Thyroid gland (tissue), 4 donors: ENCODE results near the gene TEK. TPM values are rescaled to one million over a fixed set of nuclear protein-coding genes. Genes with fewer than 3 reads are reported as not detected.

Experiments used
- DNase-seq, 2 donors: peaks; one replicate each; pipeline ENCODE4 v3.0.0-alpha.2; 2019
- H3K27ac ChIP-seq, 3 donors: fragments of 200-600 bp; sonication (generic); 1 replicate in 2 of 3; 2 replicates in 1 of 3; pipeline ENCODE4 v1.5.1; 2016 to 2019; ENCODE audit warnings: mild to moderate bottlenecking in 1 of 3, moderate library complexity in 1 of 3
- H3K27me3 ChIP-seq: fragments of 200-600 bp; sonication (generic); one replicate; pipeline ENCODE4 v1.5.1; 2019
- H3K36me3 ChIP-seq, 2 donors: fragments of 200-600 bp; sonication (generic); one replicate each; pipeline ENCODE4 v1.5.1; 2016 to 2019
- H3K4me1 ChIP-seq, 2 donors: fragments of 200-600 bp; sonication (generic); one replicate each; pipeline ENCODE4 v1.5.1; 2017 to 2019
- H3K4me3 ChIP-seq, 3 donors: fragments of 200-600 bp; sonication (generic); replicated peaks in 1 of 3; 1 replicate in 2 of 3; 2 replicates in 1 of 3; pipeline ENCODE4 v1.5.1; 2016; ENCODE audit warnings: mild to moderate bottlenecking in 1 of 3
- H3K9me3 ChIP-seq: fragments of 200-600 bp; sonication (generic); one replicate; pipeline ENCODE4 v1.5.1; 2017
- POLR2A ChIP-seq, 2 donors: fragments of 450-650 bp; IDR thresholded peaks; one replicate each; pipeline ENCODE4 v1.6.1; 2017; ENCODE audit warnings: antibody characterized with exemption in 2 of 2, mild to moderate bottlenecking in 2 of 2, moderate library complexity in 1 of 2
- WGBS, 2 donors: methylation state at CpG; one replicate each; pipeline ENCODE4 v1.1.5; 2017; 5-methylcytosine and 5-hydroxymethylcytosine counted together
- intact Hi-C: fragments of 100-400 bp; cut with DNase I; formaldehyde crosslinking; loops from one replicate; pipeline ENCODE4 v1.15.1; 2023
- total RNA-seq, 4 donors: library from RNA; depleted of rRNA; stranded (reverse); fragments of >200 nt; gene quantifications; one replicate each; pipeline ENCODE4 v1.2.3, GENCODE V29; 2016
- TF ChIP-seq, protein P1 (sequence below), 6 experiments: fragments of 200-600 bp in 3 of 6; fragments of 450-650 bp in 3 of 6; sonication (generic) in 3 of 6; IDR thresholded peaks; one replicate each; pipeline ENCODE4 v1.5.1; 2016 to 2019; ENCODE audit warnings: antibody characterized with exemption in 6 of 6, mild to moderate bottlenecking in 2 of 6, inconsistent platforms in 1 of 6, moderate library complexity in 1 of 6

The TEK gene
- total RNA-seq, 4 donors from 2014 or later, result 11.9 to 32.6 (median 15.9) TPM

DNA sequence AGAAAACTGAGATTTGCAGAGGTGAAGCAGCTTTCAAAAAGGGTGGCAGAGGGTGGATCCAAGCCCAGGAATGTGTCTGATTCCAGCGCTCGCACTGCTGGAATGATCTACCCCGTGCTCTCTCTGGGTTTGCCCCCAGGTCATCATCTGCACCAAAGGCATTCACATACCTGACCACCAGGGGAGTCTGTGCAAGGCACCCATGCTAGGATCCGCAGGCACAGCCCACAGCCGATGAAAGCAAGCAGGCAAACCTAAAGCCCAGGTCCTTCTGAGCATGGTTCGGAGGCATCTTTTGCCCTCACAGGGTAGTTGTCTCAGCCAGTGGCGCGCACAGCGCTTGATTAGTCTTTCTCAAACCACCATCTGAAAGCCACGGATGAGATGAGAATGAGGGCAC lies 56.6 kb downstream of the TEK start:
- Histone ChIP-seq H3K27ac (no peak overlapping the region), H3K4me1 (no peaks in the 10 kb centered on the region), H3K4me3 (no peak overlapping the region), H3K36me3 (no peaks in the 10 kb centered on the region), H3K9me3 (no peaks in the 10 kb centered on the region), H3K27me3 (no peaks in the 10 kb centered on the region)
- DNase-seq, result no peak
- intact Hi-C loops, result no loop called here
- no peak for TF ChIP-seq POLR2A (IDR thresholded peaks at IDR 0.05)
- TF ChIP-seq, protein P1, sequence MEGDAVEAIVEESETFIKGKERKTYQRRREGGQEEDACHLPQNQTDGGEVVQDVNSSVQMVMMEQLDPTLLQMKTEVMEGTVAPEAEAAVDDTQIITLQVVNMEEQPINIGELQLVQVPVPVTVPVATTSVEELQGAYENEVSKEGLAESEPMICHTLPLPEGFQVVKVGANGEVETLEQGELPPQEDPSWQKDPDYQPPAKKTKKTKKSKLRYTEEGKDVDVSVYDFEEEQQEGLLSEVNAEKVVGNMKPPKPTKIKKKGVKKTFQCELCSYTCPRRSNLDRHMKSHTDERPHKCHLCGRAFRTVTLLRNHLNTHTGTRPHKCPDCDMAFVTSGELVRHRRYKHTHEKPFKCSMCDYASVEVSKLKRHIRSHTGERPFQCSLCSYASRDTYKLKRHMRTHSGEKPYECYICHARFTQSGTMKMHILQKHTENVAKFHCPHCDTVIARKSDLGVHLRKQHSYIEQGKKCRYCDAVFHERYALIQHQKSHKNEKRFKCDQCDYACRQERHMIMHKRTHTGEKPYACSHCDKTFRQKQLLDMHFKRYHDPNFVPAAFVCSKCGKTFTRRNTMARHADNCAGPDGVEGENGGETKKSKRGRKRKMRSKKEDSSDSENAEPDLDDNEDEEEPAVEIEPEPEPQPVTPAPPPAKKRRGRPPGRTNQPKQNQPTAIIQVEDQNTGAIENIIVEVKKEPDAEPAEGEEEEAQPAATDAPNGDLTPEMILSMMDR (IDR thresholded peaks at IDR 0.05), result no peak
- WGBS, 2 donors, result 90 to 93% methylated on average over 9 to 10 of the region's 10 CpGs

DNA sequence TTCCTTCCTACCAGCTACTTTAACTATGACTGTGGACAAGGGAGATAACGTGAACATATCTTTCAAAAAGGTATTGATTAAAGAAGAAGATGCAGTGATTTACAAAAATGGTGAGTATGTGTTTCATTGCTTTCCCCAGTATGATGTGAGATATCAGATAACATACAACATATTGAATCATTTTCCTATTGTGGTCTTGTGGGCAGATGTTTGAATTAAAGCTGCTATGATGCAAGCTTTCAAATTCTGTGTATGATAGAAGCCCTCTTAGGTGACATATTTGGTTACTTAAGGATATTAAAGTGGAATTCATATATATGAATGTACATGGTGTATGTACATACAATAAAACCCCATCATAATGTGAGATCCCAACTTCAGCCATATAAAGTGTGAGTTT lies 59.5 kb downstream of the TEK start:
- no peak overlapping the region for H3K4me3 ChIP-seq
- H3K9me3 ChIP-seq, result no peaks in the 10 kb centered on the region
- WGBS, 2 donors, result 80% methylated on average over 1 of the region's 1 CpG
- no peaks in the 10 kb centered on the region for H3K36me3 ChIP-seq
- H3K27ac ChIP-seq, result no peak overlapping the region
- H3K27me3 ChIP-seq, result no peaks in the 10 kb centered on the region
- DNase-seq, result no peak
- TF ChIP-seq POLR2A (IDR thresholded peaks at IDR 0.05), result no peak
- TF ChIP-seq, protein P1 (IDR thresholded peaks at IDR 0.05), result no peak
- intact Hi-C loops, result no loop called here
- H3K4me1 ChIP-seq, result no peaks in the 10 kb centered on the region

DNA sequence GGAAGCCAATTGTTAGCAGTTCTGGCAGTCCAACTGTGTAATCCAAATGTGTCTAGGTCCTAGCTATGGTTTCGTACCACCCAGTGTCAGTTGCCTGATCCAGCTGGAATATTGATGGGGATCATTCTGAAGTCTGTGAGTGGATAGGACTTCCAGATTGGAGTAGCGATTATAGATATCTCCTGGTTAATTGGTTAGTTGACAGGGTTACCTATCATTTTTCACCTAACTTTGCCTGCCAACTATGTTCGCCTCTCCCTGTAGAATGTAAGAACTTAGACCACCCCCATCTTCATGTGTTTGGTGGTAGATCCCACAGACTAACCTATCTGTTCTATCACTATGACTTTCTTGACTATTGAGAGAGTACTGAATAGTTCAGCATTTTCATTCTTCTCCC lies 59.9 kb downstream of the TEK start:
- 98 to 100% methylated on average over 3 of the region's 3 CpGs for WGBS, 2 donors
- H3K27ac ChIP-seq, result no peak overlapping the region
- intact Hi-C loops, result no loop called here
- no peaks in the 10 kb centered on the region for H3K4me1 ChIP-seq
- H3K4me3 ChIP-seq, result no peak overlapping the region
- no peak for TF ChIP-seq POLR2A (IDR thresholded peaks at IDR 0.05)
- TF ChIP-seq, protein P1 (IDR thresholded peaks at IDR 0.05), result no peak
- H3K9me3 ChIP-seq, result no peaks in the 10 kb centered on the region
- no peak for DNase-seq
- no peaks in the 10 kb centered on the region for H3K27me3 ChIP-seq
- no peaks in the 10 kb centered on the region for H3K36me3 ChIP-seq

- Histone ChIP-seq H3K4me1 (no peaks in the 10 kb centered on the region), H3K27ac (no peak overlapping the region), H3K27me3 (no peaks in the 10 kb centered on the region), H3K4me3 (no peak overlapping the region), H3K9me3 (no peaks in the 10 kb centered on the region), H3K36me3 (no peaks in the 10 kb centered on the region)
- 82 to 85% methylated on average over 3 of the region's 3 CpGs for WGBS, 2 donors
- TF ChIP-seq, protein P1 (IDR thresholded peaks at IDR 0.05), result no peak
- TF ChIP-seq POLR2A (IDR thresholded peaks at IDR 0.05), result no peak
- intact Hi-C loops, result no loop called here
- no peak for DNase-seq
Observed at GRCh38 chr9:27176971-27177370, 67.9 kb downstream of the TEK start.

- intact Hi-C loops, result no loop called here
- Histone ChIP-seq H3K4me3 (no peak overlapping the region), H3K27me3 (no peaks in the 10 kb centered on the region), H3K27ac (no peak overlapping the region), H3K9me3 (no peaks in the 10 kb centered on the region), H3K4me1 (peaks cover 7 to 14% of the 10 kb centered on the region in 2 donors), H3K36me3 (no peaks in the 10 kb centered on the region)
- no peak for TF ChIP-seq POLR2A (IDR thresholded peaks at IDR 0.05)
- TF ChIP-seq, protein P1 (IDR thresholded peaks at IDR 0.05), result no peak
- WGBS, 2 donors, result 79 to 81% methylated on average over 2 of the region's 2 CpGs
- no peak for DNase-seq
Observed at GRCh38 chr9:27179245-27179865, 70.3 kb downstream of the TEK start.
